ENCODE measurements around the gene MYH10. TPM values are rescaled to one million over a fixed set of nuclear protein-coding genes. Genes with fewer than 3 reads are reported as not detected.

The MYH10 gene
- total RNA-seq (2021) = 1.6 and 1.7 TPM in 2 replicates
- Bru-seq, nascent RNA = percentile 25 among the genes with signal in this experiment
- BruChase-seq, experiment 1, labeled RNA remaining after a 2-hour chase = percentile 22 among the genes with signal in this experiment
- percentile 26 among the genes with signal in this experiment for BruChase-seq, experiment 2, labeled RNA remaining after a 6-hour chase
- long read RNA-seq = 0 reads

DNA sequence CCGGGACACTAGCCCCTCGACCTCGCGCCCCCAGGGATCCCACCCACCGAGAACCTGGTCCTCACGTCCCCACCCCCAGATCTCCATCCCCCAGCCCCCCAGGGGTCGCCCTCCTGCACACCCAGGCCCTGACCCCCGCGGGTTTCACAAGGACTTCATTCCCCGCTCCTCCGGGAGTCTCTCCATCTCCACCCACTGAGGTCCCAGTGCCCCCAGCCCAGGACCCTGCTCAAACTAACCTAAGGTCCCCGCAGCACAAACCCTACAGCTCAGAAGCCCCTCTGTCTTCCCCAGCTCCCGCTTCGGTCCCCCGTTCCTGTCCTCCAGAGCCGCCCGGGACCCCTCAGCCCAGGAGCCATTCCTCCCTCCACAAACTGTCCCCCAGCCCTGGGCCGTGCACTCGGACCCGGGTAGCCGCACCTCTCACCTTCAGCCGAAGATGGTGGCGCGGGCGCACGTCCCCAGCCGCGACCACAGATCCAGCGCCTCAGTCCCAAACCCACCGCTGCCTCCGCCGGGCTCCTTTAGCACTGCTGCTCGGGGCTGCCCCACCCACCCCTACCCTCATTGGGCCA is at the start of gene MYH10:
MYH10 (minus strand) TSS at position 499 of the 575 bp plus-strand sequence. CDS start 7,479 bp downstream, outside the sequence.
- peak within 1 kb of the TSS; percentile 61 for H3K4me2 ChIP-seq
- no peaks in the 10 kb centered on the region for H4K20me1 ChIP-seq (ENCODE audit: insufficient read depth)
- H3F3A ChIP-seq (ENCODE audit: insufficient read depth, low read depth) = no peaks in the 10 kb centered on the region
- no peak within 1 kb of the TSS for H3K27ac ChIP-seq
- DNase-seq = no peak
- no TSS peak for BruUV-seq (replicated peaks)
- ChIA-PET CTCF (interaction anchor here (0.6 kb wide), 1 partner anchor 531 kb away, joined by 11 read pairs; no protein-coding TSS in a partner anchor), POLR2A (ENCODE audit: unreplicated experiment) (interaction anchor here (0.6 kb wide), 1 partner anchor 449 kb away, joined by 3 read pairs; no protein-coding TSS in a partner anchor)
- H3K36me3 ChIP-seq (ENCODE audit: low read depth) = no peaks in the 10 kb centered on the region
- intact Hi-C loops (cut with micrococcal nuclease; ENCODE audit: unreplicated experiment) = loop anchor here (10.0 kb wide), 1 partner anchor 56 kb away; no protein-coding TSS in a partner anchor
- peaks cover 4% of the 10 kb centered on the region; the same call in 1 of the 2 replicates for H3K27me3 ChIP-seq (ENCODE audit: insufficient read depth, low read depth)
- H3K4me3 ChIP-seq = peak within 1 kb of the TSS; percentile 48; the same call in 1 of the 2 replicates
- no peaks in the 10 kb centered on the region for H3K9me3 ChIP-seq (ENCODE audit: insufficient read depth, low read depth)
- H3K79me2 ChIP-seq (ENCODE audit: low read depth) = no peaks in the 10 kb centered on the region
- 0 out of 2 replicates have a peak within 1 kb of the TSS, but pooled peaks have one; percentile 43 for H2AFZ ChIP-seq
- H3K4me1 ChIP-seq (replicated peaks; ENCODE audit: insufficient read depth) = no peaks in the 10 kb centered on the region
- TF ChIP-seq EZH2 (IDR thresholded peaks at IDR 0.05; ENCODE audit: low read depth) = no peak
- TF ChIP-seq, protein P1, sequence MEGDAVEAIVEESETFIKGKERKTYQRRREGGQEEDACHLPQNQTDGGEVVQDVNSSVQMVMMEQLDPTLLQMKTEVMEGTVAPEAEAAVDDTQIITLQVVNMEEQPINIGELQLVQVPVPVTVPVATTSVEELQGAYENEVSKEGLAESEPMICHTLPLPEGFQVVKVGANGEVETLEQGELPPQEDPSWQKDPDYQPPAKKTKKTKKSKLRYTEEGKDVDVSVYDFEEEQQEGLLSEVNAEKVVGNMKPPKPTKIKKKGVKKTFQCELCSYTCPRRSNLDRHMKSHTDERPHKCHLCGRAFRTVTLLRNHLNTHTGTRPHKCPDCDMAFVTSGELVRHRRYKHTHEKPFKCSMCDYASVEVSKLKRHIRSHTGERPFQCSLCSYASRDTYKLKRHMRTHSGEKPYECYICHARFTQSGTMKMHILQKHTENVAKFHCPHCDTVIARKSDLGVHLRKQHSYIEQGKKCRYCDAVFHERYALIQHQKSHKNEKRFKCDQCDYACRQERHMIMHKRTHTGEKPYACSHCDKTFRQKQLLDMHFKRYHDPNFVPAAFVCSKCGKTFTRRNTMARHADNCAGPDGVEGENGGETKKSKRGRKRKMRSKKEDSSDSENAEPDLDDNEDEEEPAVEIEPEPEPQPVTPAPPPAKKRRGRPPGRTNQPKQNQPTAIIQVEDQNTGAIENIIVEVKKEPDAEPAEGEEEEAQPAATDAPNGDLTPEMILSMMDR (conservative IDR thresholded peaks at IDR 0.05) = no peak
- no peaks in the 10 kb centered on the region for H3K9me2 ChIP-seq (ENCODE audit: insufficient read depth)

DNA sequence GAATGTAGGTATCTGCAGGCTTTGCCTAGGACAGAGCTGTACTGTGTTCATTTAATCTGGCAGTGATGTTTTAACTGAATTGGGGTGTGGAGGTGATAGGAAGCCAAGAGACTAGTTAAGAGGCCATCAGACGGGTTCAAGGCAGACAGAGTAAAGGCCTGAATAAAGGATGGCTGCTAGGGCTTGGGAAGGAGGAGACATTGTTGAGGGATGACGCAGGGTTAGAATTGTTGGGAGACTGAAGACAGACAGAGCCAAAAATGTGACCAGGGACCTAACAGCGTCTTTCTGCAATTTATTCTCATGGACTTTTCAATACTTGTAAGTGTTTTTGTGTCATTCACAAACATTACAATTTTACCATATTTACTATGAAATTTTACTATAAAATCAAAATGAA is 48.6 kb upstream of the MYH10 start:
- H3K27ac ChIP-seq = no peak overlapping the region
- no peaks in the 10 kb centered on the region for H3K4me1 ChIP-seq (replicated peaks; ENCODE audit: insufficient read depth)
- H3K4me2 ChIP-seq = no peak overlapping the region
- H3F3A ChIP-seq (ENCODE audit: insufficient read depth, low read depth) = no peaks in the 10 kb centered on the region
- CTCF ChIA-PET = no interaction called here
- no peaks in the 10 kb centered on the region for H3K36me3 ChIP-seq (ENCODE audit: low read depth)
- no TSS peak for BruUV-seq (replicated peaks)
- H3K9me2 ChIP-seq (ENCODE audit: insufficient read depth) = no peaks in the 10 kb centered on the region
- H3K79me2 ChIP-seq (ENCODE audit: low read depth) = no peaks in the 10 kb centered on the region
- H3K9me3 ChIP-seq (ENCODE audit: insufficient read depth, low read depth) = no peaks in the 10 kb centered on the region
- DNase-seq = no peak
- no peak for TF ChIP-seq EZH2 (IDR thresholded peaks at IDR 0.05; ENCODE audit: low read depth)
- TF ChIP-seq, protein P1 (conservative IDR thresholded peaks at IDR 0.05) = no peak
- H3K27me3 ChIP-seq (ENCODE audit: insufficient read depth, low read depth) = peaks cover 8% of the 10 kb centered on the region; the same call in 1 of the 2 replicates
- no peak overlapping the region for H3K4me3 ChIP-seq
- intact Hi-C loops (cut with micrococcal nuclease; ENCODE audit: unreplicated experiment) = no loop called here
- no peaks in the 10 kb centered on the region for H4K20me1 ChIP-seq (ENCODE audit: insufficient read depth)
- H2AFZ ChIP-seq = no peak overlapping the region
- POLR2A ChIA-PET (ENCODE audit: unreplicated experiment) = no interaction called here

DNA sequence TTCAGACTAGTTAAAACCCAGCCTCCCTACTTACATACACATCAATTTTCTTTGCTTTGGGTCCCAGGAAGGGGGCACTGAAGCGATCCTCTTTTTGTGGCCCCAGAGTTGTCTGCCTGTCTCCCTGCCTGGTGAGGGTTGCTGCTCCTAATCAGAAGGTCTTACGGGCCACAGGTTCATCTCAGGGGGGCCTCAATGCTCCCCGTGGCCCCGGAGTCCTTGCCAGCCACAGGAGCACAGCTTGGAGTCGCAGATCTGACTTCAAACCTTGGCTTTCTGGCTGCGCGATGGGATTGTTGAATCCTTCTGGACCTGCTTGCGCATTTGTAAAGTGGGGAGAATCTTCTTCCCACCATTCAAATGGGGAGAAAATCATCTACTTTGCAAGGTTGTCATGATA is 44.8 kb upstream of the MYH10 start:
- Histone ChIP-seq H4K20me1 (ENCODE audit: insufficient read depth) (no peaks in the 10 kb centered on the region), H3K4me3 (no peak overlapping the region), H3K9me2 (ENCODE audit: insufficient read depth) (no peaks in the 10 kb centered on the region), H2AFZ (no peak overlapping the region), H3K79me2 (ENCODE audit: low read depth) (no peaks in the 10 kb centered on the region), H3K4me2 (no peak overlapping the region), H3F3A (ENCODE audit: insufficient read depth, low read depth) (no peaks in the 10 kb centered on the region), H3K27ac (no peak overlapping the region), H3K36me3 (ENCODE audit: low read depth) (no peaks in the 10 kb centered on the region), H3K4me1 (replicated peaks; ENCODE audit: insufficient read depth) (no peaks in the 10 kb centered on the region), H3K9me3 (ENCODE audit: insufficient read depth, low read depth) (no peaks in the 10 kb centered on the region), H3K27me3 (ENCODE audit: insufficient read depth, low read depth) (peaks cover 18% of the 10 kb centered on the region; the same call in 1 of the 2 replicates)
- POLR2A ChIA-PET (ENCODE audit: unreplicated experiment) = no interaction called here
- intact Hi-C loops (cut with micrococcal nuclease; ENCODE audit: unreplicated experiment) = no loop called here
- no peak for DNase-seq
- CTCF ChIA-PET = no interaction called here
- BruUV-seq (replicated peaks) = no TSS peak
- no peak for TF ChIP-seq EZH2 (IDR thresholded peaks at IDR 0.05; ENCODE audit: low read depth)
- TF ChIP-seq, protein P1 (conservative IDR thresholded peaks at IDR 0.05) = no peak

Data from PC-9 (cell line).